ENCODE measurements around the gene HMOX1. TPM values are rescaled to one million over a fixed set of nuclear protein-coding genes. Genes with fewer than 3 reads are reported as not detected.
A peak's percentile ranks its signal among the peaks of the same experiment; 100 is the strongest.

The HMOX1 gene
- total and polyA plus RNA-seq, 2 of the 13 experiments (the other 11 are each of a cell fraction or from before 2014, with no cell fraction given), result 53.6 to 67.4 TPM

DNA sequence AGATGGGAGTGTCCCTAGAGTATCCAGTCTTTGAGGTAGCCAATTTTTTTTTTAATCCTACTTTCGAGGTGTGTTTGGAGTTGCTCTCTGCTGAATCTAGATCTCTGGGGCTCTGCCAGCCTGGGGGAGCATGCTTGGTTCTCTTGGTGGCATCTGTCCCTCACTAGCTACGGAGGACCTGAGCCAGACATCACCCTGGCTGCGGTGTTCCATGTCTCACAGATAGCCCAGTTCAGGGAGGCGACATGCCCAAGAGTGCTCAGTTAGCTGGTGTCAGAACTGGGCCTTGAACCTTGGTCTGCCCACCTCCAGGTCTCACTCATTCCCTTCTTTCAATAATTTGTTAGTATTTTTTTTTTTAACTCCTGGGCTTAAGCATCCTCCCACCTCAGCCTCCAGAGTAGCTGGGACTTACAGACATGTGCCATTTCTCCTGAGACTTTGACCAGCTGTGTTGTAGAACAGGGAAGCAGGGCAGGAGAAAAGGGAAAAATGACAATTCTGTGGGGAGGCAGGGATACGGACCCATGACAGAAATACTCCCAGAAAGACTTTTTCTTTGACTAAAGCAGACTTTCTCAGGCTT, 621 bp downstream of the HMOX1 start (continued):
- TF ChIP-seq, protein P1, sequence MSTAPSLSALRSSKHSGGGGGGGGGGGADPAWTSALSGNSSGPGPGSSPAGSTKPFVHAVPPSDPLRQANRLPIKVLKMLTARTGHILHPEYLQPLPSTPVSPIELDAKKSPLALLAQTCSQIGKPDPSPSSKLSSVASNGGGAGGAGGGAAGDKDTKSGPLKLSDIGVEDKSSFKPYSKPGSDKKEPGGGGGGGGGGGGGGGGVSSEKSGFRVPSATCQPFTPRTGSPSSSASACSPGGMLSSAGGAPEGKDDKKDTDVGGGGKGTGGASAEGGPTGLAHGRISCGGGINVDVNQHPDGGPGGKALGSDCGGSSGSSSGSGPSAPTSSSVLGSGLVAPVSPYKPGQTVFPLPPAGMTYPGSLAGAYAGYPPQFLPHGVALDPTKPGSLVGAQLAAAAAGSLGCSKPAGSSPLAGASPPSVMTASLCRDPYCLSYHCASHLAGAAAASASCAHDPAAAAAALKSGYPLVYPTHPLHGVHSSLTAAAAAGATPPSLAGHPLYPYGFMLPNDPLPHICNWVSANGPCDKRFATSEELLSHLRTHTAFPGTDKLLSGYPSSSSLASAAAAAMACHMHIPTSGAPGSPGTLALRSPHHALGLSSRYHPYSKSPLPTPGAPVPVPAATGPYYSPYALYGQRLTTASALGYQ (CRISPR knock-in tag; IDR thresholded peaks at IDR 0.05), result no peak

DNA sequence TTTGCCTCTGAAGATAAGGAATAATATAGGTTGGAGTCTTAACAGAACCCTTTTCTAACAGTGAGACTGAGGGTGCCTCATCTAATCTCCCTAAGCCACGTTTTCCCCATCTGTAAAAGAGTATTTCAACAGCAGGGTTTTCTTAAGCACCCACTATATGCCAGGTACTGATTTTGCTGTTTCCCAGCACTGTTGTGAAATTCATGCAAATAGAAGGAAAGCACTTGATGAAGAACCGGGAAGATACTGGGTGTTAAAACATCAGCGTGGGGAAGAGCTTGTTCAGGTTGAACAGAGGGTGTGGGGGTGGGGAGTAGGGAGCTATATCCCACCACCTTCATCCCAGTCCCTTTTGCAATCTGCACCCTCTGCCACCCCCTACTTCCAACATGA, 2.8 kb downstream of the HMOX1 start:
- in situ Hi-C loops (cut with HindIII; ENCODE audit: extremely low pct_ligation_motif_present, low pct_unique_long_range_greater_than_20kb), result no loop called here
- TF ChIP-seq CEBPB (IDR thresholded peaks at IDR 0.05; ENCODE audit: borderline replicate concordance, low read depth, low read length) (peak; percentile 19; the same call in 1 of the 2 replicates), ZNF709 (CRISPR knock-in tag; IDR thresholded peaks at IDR 0.05) (no peak)
- DNase-seq (ENCODE audit: low spot score), result no peak
- FAIRE-seq, result no peak
- H3K9ac ChIP-seq (ENCODE audit: insufficient read depth, low read depth, low read length), result peak overlapping the region; percentile 38; the same call in 1 of the 2 replicates
- H3K4me2 ChIP-seq (ENCODE audit: low read depth, low read length), result peak overlapping the region; percentile 46
- POLR2A ChIA-PET, result no interaction called here
- H3K4me3 ChIP-seq (replicated peaks in 1 of 3; ENCODE audit: insufficient read depth in 1 of 3, low read depth in 2 of 3, low read length in 3 of 3), result no peak overlapping the region
- no peak overlapping the region for H3K27ac ChIP-seq (ENCODE audit: extremely low read length, insufficient read depth, low read length)
- no peaks in the 10 kb centered on the region for H3K9me3 ChIP-seq (ENCODE audit: low read length)
- BruUV-seq (replicated peaks), result no TSS peak
- peaks cover 73% of the 10 kb centered on the region for H3K4me1 ChIP-seq (ENCODE audit: insufficient read depth, low read length)
- 81% methylated on average over 3 of the region's 3 CpGs for WGBS (ENCODE audit: low lambda C conversion rate)
- no peak overlapping the region for H2AFZ ChIP-seq (ENCODE audit: low read length)
- peaks cover 22% of the 10 kb centered on the region for H3K79me2 ChIP-seq (ENCODE audit: insufficient read depth, low read length)
- intact Hi-C loops (cut with micrococcal nuclease; ENCODE audit: unreplicated experiment), result no loop called here
- H4K20me1 ChIP-seq (ENCODE audit: insufficient read depth, low read length), result peaks cover 4% of the 10 kb centered on the region; the same call in 1 of the 2 replicates
- H3K36me3 ChIP-seq (replicated peaks in 1 of 2; ENCODE audit: control insufficient read depth in 1 of 2, insufficient read depth in 2 of 2, low read length in 2 of 2), result peaks cover 14 to 25% of the 10 kb centered on the region in 2 experiments
- no peaks in the 10 kb centered on the region; a peak in 1 of 5 replicates for H3K27me3 ChIP-seq (ENCODE audit: control insufficient read depth in 1 of 2, insufficient read depth in 2 of 2, low read length in 2 of 2)
- ATAC-seq, result no peak
- CTCF ChIA-PET (ENCODE audit: low intra/inter-chr PET ratio, low total read pairs), result no interaction called here

GRCh38 chr22:35384527-35384926, 3.6 kb downstream of the HMOX1 start:
- H2AFZ ChIP-seq (ENCODE audit: low read length), result no peak overlapping the region
- peaks cover 14 to 25% of the 10 kb centered on the region in 2 experiments for H3K36me3 ChIP-seq (replicated peaks in 1 of 2; ENCODE audit: control insufficient read depth in 1 of 2, insufficient read depth in 2 of 2, low read length in 2 of 2)
- 86% methylated on average over 3 of the region's 4 CpGs for WGBS (ENCODE audit: low lambda C conversion rate)
- DNase-seq (ENCODE audit: low spot score) (no peak), ATAC-seq (no peak), FAIRE-seq (no peak)
- H3K4me1 ChIP-seq (ENCODE audit: insufficient read depth, low read length), result peaks cover 65% of the 10 kb centered on the region
- H3K27me3 ChIP-seq (ENCODE audit: control insufficient read depth in 1 of 2, insufficient read depth in 2 of 2, low read length in 2 of 2), result no peaks in the 10 kb centered on the region; a peak in 1 of 5 replicates
- POLR2A ChIA-PET, result interaction anchor here (0.7 kb wide), 1 partner anchor 739 kb away, joined by 3 read pairs; no protein-coding TSS in a partner anchor
- no TSS peak for BruUV-seq (replicated peaks)
- H4K20me1 ChIP-seq (ENCODE audit: insufficient read depth, low read length), result peaks cover 4% of the 10 kb centered on the region; the same call in 1 of the 2 replicates
- TF ChIP-seq ZNF768 (CRISPR knock-in tag; IDR thresholded peaks at IDR 0.05) (peak; percentile 59), ETV6 (CRISPR knock-in tag; conservative IDR thresholded peaks at IDR 0.05) (no peak), NFE2 (CRISPR knock-in tag; IDR thresholded peaks at IDR 0.05) (no peak), PITX1 (CRISPR knock-in tag; IDR thresholded peaks at IDR 0.05) (no peak), ZNF207 (IDR thresholded peaks at IDR 0.05; ENCODE audit: borderline replicate concordance) (no peak), SAFB2 (CRISPR knock-in tag; IDR thresholded peaks at IDR 0.05; ENCODE audit: borderline replicate concordance, low read depth) (no peak)
- TF ChIP-seq, protein P2, sequence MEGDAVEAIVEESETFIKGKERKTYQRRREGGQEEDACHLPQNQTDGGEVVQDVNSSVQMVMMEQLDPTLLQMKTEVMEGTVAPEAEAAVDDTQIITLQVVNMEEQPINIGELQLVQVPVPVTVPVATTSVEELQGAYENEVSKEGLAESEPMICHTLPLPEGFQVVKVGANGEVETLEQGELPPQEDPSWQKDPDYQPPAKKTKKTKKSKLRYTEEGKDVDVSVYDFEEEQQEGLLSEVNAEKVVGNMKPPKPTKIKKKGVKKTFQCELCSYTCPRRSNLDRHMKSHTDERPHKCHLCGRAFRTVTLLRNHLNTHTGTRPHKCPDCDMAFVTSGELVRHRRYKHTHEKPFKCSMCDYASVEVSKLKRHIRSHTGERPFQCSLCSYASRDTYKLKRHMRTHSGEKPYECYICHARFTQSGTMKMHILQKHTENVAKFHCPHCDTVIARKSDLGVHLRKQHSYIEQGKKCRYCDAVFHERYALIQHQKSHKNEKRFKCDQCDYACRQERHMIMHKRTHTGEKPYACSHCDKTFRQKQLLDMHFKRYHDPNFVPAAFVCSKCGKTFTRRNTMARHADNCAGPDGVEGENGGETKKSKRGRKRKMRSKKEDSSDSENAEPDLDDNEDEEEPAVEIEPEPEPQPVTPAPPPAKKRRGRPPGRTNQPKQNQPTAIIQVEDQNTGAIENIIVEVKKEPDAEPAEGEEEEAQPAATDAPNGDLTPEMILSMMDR (CRISPR knock-in tag; IDR thresholded peaks at IDR 0.05), result no peak
- no peak overlapping the region for H3K9ac ChIP-seq (ENCODE audit: insufficient read depth, low read depth, low read length)
- intact Hi-C loops (cut with micrococcal nuclease; ENCODE audit: unreplicated experiment), result no loop called here
- peak overlapping the region; percentile 32; the same call in 1 of the 2 replicates for H3K4me2 ChIP-seq (ENCODE audit: low read depth, low read length)
- H3K4me3 ChIP-seq (replicated peaks in 1 of 3; ENCODE audit: insufficient read depth in 1 of 3, low read depth in 2 of 3, low read length in 3 of 3), result peak overlapping the region in 1 of 3 experiments; percentile 15; a peak in 1 of 6 replicates
- in situ Hi-C loops (cut with HindIII; ENCODE audit: extremely low pct_ligation_motif_present, low pct_unique_long_range_greater_than_20kb), result no loop called here
- no peaks in the 10 kb centered on the region for H3K9me3 ChIP-seq (ENCODE audit: low read length)
- peaks cover 22% of the 10 kb centered on the region for H3K79me2 ChIP-seq (ENCODE audit: insufficient read depth, low read length)
- H3K27ac ChIP-seq (ENCODE audit: extremely low read length, insufficient read depth, low read length), result no peak overlapping the region
- CTCF ChIA-PET (ENCODE audit: low intra/inter-chr PET ratio, low total read pairs), result no interaction called here
